GM04503 (cell line): Measurements from ENCODE around the gene TCERG1L.

Experiments used
- DNase-seq: peaks from one replicate; pipeline ENCODE4 v3.0.0-alpha.2; 2012; ENCODE audit warnings: low read depth

TCERG1L gene

DNA sequence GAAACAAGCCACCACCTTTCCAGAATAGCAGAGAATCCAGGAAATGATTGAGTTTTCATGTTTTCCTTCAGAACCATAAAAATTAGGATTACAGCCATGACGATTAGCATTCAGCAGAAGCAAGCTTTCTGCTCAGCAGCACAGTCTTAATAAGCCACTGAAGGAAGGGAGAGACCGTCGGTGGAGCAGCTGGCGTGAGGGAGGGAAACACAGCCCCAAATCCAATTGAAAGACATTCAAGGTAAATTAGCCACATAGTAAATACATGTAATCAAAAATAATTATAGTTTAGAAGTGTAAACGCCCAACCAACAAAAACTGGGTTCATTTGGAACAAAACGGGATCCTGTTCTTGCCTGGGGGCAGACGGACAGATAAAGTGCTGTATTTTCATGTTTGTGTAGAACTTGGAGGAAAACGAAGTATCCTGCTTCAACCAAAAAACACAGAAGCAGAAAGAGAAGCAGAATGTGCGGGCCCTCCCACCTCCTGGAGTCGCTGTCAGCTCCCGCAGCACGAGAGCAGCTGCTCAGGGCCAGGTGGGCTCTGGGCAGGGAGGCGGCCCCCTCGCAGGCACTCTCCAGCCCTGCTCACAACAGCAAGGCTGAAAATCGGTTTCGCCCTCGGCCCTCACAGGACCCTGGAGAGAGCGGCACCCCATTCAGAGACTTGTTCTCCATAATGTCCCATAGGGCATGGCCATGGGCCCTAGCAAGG, 84.9 kb downstream of the TCERG1L start:
- no peak for DNase-seq

DNA sequence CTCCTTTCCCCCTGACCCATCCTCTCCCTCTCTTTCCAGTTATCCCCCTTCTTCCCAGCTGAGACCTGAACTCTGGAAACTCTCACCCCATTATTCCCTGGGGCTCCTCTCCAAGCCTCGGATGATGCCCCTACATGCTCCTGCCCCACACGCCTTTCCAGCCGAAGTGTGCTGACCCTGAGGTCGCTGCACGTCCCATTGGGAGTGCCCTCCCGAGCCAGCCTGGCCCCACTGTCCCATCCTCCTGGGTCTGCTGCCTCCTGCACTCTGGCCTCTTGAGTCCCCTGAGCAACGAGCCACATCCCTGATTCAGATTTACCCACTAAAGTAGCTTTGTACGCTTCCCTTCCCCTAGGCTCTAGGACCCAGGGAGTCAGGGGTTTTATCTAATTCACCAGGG, 87.4 kb downstream of the TCERG1L start:
- DNase-seq: no peak

DNA sequence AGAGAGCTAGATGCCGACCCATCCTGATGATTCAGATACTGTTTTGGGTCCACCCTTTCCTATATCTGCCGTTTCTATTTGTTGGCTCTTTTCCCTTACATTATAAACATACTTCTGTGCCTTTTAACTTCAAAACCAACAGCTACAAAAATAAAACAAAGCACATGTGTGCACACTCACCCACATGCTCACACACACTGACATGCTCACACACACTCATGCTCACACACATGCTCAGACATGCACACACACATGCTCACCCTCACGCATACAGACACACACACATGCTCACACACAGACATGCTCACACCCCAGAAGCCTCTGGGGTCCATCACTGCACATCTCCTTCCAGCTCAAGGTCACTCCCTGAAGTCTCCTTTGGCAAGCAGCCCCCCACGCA, 88.1 kb downstream of the TCERG1L start:
- DNase-seq: no peak

DNA sequence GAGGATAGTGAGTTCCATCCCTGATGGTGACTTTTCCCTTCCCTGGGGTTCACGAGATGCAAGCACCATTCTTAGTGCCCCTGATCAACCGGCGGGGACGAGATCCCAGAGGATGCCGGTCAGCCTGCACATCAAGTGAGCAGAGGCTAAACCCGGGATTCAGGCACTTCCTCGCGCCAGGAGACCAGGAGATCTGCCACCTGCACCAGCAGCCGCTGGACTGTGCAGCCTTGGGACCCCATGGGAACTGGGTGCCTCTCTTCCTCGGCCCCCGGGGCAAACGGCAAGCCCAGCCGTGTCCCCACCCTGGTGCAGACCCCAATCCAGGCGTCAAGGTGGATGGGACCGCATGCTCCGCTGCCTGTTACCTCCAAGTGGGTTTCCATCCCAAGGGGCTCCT, 88.5 kb downstream of the TCERG1L start:
- no peak for DNase-seq

DNA sequence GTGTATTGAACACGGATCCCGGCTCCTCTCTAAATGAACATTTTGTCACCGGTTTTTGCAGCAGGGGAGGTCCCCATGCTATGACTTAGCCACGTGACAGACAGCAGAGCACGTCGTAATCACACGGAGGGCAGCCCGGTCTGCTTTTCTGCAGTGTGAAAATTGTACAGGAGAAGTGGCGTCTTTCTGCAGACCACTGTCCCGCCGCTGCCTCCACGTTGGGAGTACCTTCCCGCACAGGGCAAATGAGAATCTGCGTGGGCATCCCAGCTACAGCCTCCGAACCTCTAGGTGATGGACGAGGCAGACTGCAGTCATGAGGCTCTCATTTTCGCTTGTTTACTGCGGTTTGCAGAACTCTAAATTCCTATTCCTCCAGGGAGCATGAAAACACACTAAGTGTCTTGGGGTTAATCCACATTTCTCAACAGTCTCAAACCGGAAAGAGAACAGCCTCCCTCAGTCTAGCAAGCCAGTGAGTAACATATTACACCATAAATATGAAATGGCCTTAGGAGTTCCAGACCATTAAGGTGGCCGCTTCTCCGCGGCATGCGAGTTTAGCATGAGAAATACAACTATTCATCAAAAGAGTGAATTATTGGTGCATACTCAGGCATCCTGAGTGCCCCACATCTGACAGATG, 89.8 kb downstream of the TCERG1L start:
- no peak for DNase-seq

DNA sequence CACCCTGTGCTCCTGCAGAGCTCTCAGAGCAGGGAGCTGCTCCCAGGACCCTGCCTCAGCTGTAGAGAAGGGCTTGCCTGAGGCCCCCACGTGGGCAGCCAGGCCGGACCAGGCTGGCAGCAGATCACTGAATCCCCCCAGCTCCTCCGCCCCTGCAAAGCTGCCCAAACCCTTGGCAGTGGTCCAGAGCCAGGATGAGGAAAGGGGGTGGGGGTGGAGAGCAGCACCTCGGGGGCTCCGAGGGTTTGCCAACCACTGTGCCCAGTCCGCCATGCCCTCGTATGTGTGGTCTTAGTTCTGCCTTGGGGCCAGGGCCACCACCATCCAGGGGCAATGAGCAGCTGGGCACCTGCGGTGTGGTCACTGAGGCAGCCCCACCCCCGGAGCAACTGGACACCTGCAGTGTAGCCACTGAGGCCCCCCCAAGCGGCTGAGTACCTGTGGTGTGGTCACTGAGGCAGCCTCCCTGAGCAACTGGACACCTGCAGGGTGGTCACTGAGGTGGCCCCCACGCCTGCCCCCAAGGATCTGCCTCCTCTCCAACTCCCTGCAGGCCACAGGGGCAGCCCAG, 90.8 kb downstream of the TCERG1L start:
- no peak for DNase-seq

DNA sequence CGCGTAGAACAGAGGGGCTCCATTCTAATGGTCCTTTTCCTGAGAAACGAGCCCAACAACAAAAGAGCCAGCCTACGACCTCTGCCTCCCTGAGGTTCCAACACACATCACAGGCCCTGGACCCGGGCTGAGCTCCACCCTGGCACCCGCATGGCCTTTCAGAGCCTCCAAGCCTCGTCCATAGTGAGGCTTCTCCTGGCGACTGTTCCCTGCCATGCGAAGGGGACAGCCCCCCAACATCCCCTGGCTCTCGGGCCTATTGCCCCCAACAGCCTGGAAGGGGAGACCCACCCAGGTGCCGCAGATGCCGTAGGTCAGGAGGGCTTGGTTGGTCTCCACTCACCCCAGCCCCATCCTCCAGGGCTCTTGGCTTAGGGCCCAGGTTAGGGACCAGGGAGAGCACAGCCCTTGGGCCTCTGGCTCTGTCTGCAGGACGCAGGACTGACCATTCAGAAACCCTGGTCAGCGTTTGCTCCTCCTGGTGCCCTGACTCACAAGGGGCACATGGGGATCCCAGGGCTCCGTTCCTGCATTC, 91.5 kb downstream of the TCERG1L start:
- DNase-seq: no peak

DNA sequence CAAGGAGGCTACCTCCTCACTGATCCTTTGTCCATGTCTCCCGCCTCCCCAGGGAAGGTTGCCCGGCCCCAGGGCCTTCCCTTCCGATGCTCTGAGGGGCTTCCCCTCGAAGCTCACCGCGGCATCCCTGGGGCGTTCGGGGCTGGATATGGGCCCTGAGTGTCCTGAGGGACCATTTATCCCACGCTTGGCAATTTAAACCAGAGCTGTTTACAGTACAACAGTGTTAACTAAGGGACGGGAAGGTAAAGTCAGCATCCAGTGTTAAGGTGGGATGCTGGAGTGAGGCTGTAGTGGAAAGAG, 92.0 kb downstream of the TCERG1L start:
- DNase-seq: no peak

DNA sequence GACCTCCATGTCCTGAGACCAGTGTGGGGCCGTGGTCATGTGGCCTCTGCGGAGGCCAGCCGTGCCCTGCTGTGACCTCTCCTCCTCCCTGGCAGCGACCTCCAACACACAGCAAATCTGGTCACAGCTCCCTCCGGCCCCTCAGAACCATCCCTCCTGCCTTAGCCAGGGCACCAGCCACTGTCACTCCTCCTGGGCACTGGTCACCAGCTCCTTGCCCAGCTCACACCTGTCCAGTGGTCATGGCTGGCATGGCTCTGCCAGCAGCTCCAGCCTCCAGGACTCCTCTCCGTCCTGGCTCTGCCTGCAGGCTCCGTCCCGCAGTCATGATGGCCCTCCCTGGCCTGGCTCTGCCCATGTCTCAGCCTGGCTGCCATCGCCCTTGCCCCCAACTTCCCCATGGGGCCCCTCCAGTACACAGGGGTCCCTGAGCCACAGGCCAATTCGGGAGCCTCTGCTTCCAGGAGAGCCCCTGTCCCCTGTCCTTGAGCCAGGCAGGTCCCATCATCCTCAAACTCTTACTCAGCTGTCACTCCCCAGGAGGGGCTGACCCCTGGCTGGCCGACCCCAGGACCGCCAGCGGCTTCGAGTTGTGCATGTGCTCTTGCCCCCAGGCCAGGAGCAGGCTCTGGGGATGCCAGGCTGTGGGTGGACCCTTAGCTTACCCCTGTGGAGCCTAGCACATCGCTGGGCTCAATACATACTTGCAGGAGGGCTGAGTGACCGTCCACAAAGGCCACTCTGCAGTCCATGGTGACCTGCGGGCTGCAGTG, 92.5 kb downstream of the TCERG1L start:
- DNase-seq: no peak

DNA sequence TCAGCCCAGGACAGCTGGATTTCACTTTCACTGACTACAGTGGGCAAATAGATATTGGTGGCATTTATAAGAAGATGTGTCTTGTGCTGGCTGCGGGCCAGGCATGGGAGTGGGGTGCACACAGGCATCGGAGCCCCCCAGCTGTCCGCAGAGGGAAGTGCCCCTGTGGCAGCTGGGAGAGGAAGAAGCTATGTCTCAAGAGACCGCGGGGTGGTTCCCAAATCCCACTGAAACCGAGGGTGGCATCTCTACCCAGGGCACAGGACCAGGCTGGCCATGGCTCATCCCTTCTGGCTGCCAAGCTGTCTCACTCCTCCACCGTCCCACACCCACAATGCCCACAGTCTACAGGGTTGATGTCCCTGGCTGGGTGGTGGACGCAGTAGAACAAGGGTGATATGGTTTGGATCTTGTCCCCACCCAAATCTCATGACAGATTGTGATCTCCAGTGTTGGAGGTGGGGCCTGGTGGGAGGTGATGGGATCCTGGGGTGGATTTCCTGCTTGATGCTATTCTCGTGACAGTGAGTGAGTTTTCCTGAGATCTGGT, 94.8 kb downstream of the TCERG1L start:
- no peak for DNase-seq

DNA sequence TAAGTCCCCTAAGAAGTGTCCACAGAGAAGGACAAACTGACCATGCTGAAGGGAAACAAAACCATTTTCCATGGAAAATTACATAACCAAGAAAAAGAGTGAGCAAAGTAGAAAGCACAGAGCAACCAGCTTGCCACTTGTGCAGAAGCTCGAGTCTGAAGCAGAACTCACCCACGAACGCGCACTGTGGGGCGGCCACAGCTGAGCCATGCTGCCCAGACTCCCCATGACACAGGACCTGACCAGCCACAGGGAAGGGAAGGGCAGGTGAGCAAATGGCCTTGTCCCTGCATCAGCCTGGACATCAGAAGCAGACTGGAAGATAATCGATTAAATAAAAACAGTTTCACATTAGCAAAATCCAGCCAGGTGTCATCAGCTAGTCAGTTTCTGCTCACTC, 95.7 kb downstream of the TCERG1L start:
- no peak for DNase-seq

DNA sequence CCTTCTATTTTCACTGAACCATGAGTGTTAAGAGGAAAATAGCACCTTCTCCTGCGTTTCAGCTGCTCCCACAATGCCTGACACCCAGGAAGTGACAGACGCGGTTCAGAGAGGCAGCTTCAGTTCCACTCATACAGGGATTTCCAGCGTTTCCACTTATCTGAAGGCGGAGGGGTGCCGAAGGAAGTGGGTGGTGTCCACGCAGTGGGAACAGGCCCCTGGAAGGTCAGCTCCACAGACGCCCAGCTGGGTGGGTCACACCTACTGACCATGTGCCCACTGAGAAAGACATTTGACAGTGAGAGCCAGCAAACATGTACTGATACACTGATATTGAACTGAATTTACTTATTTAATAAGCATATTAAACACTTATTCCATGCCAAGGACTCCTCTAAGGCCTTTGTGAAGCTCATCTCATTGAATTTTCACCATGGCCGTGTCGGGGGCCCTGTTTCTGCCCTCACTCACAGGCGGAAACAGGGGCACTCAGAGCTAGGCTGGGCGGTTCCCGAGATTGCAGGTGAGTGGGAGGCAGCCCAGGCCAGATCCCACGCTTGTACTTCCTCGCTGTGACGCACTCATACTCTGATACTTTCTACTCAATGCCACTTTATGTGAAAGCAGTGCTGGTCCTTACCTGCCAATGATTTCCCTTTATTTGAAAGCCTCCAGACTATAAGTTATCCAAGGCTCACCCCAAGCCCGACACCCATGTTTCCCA, 96.8 kb downstream of the TCERG1L start:
- DNase-seq: no peak

DNA sequence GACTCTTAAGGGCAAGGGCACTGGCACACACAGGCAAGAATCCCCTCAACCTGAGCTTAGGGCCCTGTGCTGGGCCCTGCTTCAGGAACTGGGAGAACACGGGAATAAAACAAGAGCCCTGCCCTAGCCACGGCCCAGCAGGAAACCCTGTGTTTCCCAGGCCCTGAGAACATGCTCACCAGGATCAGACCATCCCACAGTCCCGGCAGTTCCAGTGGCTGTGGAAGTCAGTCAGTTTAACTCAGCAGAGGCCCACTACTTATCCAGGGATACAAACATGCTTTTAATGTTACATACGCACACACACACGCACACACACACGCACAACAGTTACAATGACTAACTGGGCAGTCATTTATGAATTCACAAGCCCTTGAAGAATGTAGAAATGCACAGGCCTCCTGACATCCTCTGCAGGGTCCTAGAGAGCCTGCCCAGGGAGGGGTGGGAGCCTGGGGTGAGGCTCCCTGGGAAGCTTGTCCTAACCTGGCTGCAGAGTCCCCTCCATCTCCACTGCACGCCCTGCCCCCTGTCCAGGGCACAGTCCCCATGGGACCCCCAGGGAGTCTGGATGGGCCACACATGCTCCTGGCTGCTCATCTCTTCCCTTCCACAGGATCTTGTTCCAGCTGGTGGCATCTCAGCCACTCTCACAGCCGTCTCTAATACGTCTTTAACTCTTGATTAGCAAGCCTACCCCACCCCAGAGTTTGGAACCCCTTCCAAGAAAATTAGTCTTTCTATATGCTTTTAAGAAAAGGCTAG, 97.6 kb downstream of the TCERG1L start:
- DNase-seq: no peak

DNA sequence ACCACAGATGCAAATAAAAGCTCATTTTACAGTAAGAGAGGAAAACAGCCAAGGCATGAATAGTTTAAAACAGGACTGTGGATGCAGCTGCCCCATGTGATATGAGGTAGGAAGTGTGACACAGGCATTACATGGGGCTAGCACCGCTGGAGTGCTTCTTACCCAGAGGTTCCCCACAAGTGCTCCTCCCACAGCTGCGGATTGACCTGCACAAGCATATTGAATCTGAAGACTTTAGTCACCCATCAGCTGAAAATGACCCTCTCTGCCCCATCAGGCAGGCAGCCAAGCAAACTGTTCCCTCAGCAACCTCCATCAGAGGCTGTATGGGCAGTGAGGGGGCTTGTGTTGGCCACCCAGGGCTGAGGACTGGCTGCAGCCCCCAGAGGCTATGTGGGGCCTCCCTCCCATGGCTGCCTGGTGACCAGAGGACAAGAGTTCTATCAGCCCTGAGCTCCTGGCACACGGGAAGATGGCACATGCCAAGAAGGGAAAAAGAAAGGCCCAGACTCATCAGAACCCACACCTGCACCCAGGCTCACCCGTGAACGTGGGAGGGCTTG, 98.7 kb downstream of the TCERG1L start:
- no peak for DNase-seq

DNA sequence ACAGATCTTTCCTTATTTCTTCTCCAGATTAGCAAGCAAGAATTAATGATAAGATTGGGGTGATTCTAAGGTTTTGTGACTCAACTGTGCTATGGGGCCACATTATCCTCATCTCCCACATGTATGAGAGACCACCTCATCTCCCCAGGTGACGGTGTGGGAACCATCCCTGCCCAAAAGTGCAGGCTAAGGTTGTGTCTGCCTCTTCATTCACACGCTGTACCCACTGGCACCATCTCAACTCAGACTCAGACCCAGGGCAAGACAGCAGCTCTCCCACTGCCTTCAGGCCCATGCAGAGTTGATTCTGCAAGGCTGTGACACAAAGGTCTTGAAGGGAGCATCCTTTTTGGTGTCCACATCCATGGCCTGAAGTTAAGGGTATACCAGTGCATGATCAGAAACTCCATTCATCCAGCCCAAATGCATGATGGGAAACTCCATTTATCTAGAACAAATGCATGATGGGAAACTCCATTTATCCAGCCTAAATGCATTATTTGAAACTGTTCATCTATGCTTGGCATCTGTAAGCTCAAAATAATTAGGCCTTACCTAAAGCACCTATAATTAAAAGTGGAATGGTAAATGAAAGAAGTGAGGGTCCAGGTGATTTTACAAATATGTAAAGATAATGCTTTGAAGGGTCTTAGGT, 99.4 kb downstream of the TCERG1L start:
- DNase-seq: no peak

DNA sequence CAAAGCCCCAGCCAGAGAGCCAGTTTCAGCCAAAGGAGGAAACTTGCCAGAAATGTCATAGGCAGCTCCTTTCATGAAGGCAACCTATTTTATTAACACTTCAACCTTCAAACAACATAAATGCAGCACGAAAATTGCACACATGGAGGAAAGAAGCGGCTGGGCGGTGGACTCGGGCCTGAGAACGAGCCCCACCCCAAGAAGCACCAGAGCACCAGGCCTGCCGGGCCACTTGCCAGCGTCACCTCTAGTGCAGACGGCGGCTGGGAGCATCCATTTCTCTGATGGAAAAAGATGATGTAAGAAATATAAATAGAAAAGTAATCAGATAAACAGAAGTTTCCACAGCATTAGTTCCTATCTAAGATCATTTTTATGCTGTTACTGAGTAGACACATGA, 100.0 kb downstream of the TCERG1L start:
- DNase-seq: no peak

DNA sequence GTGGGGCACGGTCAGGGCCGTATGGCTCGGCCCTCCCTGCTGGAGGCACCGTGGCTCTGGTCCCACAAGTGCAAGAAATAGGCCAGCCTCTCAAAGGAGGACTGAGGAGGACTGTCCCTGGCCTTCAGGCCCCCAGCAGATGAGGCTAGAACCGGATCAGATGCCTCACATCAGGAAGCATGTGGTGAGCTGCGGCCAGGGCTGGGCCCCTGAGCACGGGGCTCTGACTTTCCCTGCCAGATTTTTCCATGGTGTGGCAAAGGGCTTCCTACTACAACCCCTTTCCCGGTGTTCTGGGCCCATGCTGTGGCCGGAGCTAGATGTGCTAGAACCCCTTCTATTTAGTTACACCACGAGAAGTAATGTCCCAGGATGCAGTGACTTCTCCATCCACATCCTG, 100.4 kb downstream of the TCERG1L start:
- DNase-seq: no peak

DNA sequence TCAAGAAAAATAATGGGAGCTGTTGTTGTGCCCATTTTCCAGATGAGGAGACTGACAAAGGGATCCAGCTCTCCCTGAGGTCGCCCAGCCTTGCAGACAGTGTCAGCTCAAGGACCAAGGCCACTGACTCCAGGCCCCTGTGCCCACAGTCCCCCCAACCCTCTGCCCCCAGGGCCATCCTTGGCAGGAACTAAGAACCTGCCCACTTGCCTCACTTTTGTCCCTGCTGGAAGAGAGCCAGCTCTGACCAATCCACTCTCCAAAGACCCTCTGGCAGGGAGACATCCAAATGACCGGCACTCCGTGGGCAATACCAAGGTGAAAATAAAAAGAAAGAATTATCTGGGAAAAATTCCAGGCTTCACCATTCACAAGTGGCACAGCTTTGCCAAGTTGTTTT, 101.3 kb downstream of the TCERG1L start:
- DNase-seq: no peak

DNA sequence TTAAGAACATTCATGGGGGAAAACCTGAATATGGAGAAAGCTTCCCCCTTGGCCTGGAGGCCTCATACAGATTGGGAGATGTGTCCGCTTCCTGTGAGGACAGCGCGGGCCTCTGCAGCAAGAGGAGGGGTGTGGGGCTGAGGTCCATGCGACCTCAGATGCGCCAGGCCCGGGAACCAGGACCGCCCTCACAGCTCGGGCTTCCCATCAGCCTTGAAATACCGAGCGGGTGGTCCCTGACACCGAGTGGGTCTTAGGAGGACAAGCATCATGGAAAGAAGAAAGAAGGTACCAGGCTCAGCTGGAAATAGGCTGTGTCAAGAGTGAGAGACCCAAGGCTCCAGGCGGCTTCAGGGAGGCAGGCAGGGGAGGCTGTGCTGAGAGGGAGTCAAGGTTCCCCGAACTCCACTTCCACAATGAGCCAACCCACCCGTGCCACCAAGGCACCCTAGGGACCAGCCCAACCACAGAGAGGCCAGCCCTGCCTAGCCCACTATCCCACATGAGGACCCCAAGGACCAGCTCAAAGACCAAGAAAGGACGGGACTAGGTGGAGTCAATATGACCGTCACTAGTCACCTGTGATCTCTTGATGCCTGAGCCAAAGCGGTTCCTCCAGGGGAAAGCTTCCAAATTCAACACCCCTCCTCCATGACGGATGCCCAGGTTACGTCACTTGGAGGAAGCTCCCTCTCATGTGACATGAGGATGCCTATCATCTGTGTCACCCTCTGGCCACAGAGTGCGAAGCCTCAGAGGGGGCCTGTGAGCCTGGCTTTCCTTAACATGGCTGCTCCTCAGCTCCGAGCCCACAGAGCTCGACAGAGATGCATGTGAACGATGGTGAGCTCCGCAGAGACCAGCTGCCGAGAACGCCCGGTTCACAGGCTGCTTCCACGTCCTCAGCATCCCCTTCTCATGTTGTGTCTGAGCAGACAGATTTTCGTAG, 103.7 kb downstream of the TCERG1L start:
- DNase-seq: no peak
